Left colon (tissue), 2 donors: Measurements from ENCODE around the gene VPS50. TPM values are rescaled to one million over a fixed set of nuclear protein-coding genes. Genes with fewer than 3 reads are reported as not detected.

ENCODE experiments used
- ATAC-seq: fragments of 200-7000 bp; cut with Tn5 transposase; one replicate; pipeline ENCODE4 v1.9.1; 2020; ENCODE audit warnings: mild to moderate bottlenecking, moderate library complexity
- DNase-seq, 2 donors: peaks; one replicate each; pipeline ENCODE4 v3.0.0-alpha.2; 2020
- intact Hi-C, 2 donors: fragments of 100-400 bp; cut with DNase I in 1 of 2; cut with micrococcal nuclease in 1 of 2; formaldehyde crosslinking; loops; one replicate each; pipeline versions ENCODE4 v1.11.2 to v1.14.0; 2022; cut with DNase I, micrococcal nuclease
- total RNA-seq, 2 donors: library from RNA; stranded (reverse); fragmentation: NEBNext Ultra II Directional; extraction: Animal tissue kit (Norgen Biotek cat#: 25700); gene quantifications; one replicate each; pipeline ENCODE4 v1.2.1, GENCODE V29; 2021
- donor health status: DM: no; HTN: no; CAD: no.
- donor health status: DM: yes; HTN: yes; CAD: no.

The VPS50 gene
- total RNA-seq, 2 donors from 2014 or later: 27.6 to 28.6 TPM

- DNase-seq: no peak
- ATAC-seq: no peak
- intact Hi-C loops: no loop called here
Measured at GRCh38 chr7:93373537-93373936, 141.4 kb downstream of the VPS50 start.

GRCh38 chr7:93374345-93374940 is 142.3 kb downstream of the VPS50 start:
- DNase-seq: no peak
- intact Hi-C loops: no loop called here
- ATAC-seq: no peak

DNA sequence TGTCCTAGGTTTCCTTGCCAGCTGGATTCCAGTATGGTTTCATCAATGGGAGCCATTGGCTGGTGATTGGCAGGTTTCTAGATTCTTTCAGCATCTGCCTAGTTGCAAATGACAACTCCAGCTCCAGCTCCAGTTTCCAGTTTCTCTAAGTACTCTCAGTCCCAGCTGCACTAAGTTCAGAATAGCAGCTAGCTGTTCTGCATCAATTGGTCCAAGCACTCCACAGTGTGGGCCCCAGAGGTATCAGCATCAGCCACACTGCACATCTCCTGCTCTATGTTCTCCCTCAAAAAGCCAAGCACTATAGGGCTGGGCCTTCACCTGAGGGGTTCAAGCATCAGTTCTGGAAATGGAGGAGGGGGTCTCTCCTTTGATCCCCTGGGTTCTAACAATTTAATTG is 143.4 kb downstream of the VPS50 start:
- ATAC-seq (no peak), DNase-seq (no peak)
- intact Hi-C loops: no loop called here

GRCh38 chr7:93378131-93378760 is 146.1 kb downstream of the VPS50 start:
- intact Hi-C loops: no loop called here
- no peak for ATAC-seq
- no peak for DNase-seq

DNA sequence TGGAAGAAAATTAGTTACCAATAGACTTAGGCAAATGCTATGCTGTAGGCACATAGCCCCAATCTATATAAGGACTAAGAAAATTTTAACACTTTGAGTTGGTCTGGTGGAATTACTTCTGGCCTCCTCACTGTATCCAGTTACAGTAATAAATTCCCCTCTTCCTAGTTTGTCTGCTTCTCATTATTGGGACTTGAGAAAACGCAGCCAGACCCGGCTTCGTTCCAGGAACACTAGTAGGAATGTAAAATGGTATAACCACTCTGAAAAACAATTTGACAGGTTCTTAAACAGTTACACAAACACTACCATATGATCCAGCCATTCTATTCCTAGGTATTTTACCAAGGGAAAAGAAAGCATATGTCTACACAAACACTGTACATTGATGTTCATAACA is 150.2 kb downstream of the VPS50 start:
- intact Hi-C loops: no loop called here
- no peak for ATAC-seq
- no peak for DNase-seq

- ATAC-seq: no peak
- intact Hi-C loops: no loop called here
- DNase-seq: no peak
Measured at GRCh38 chr7:93390660-93391059, 158.5 kb downstream of the VPS50 start.

- no peak for ATAC-seq
- intact Hi-C loops: no loop called here
- no peak for DNase-seq
Measured at GRCh38 chr7:93392984-93393383, 160.8 kb downstream of the VPS50 start.

- no peak for ATAC-seq
- intact Hi-C loops: no loop called here
- no peak for DNase-seq
Measured at GRCh38 chr7:93399642-93400041, 167.5 kb downstream of the VPS50 start.

- ATAC-seq (no peak), DNase-seq (no peak)
- intact Hi-C loops: no loop called here
Measured at GRCh38 chr7:93402944-93403343, 170.8 kb downstream of the VPS50 start.

- ATAC-seq (no peak), DNase-seq (no peak)
- intact Hi-C loops: no loop called here
Measured at GRCh38 chr7:93407239-93407638, 175.1 kb downstream of the VPS50 start.

GRCh38 chr7:93409324-93409723 is 177.2 kb downstream of the VPS50 start:
- intact Hi-C loops: no loop called here
- DNase-seq (no peak), ATAC-seq (no peak)

Other genes with a start within 250 kb of the VPS50 start
- gene SAMD9, start 114.4 kb upstream of the VPS50 start, total RNA-seq: 10 to 100 TPM; 24.5 to 31.2 TPM
- 10 to 100 TPM in 1 of 2 donors, 1 to 10 TPM in 1; 9.9 to 22.6 TPM for gene SAMD9L, start 84.0 kb upstream of the VPS50 start, total RNA-seq
- gene HEPACAM2, start 5.9 kb upstream of the VPS50 start, total RNA-seq: 10 to 100 TPM; 86.8 to 96.1 TPM